Activated naive CD4-positive, alpha-beta T cell treated with anti-CD3 and anti-CD28 coated beads, Interleukin-2, amount 50 U/mL, for 16 hours (primary cell): ENCODE results near the gene SERPINE2.

Source experiments
- DNase-seq: peaks from one replicate; pipeline ENCODE4 v3.0.0-alpha.2; 2020

The SERPINE2 gene

GRCh38 chr2:224042191-224042696 lies 3.2 kb upstream of the SERPINE2 start:
- no peak for DNase-seq

DNA sequence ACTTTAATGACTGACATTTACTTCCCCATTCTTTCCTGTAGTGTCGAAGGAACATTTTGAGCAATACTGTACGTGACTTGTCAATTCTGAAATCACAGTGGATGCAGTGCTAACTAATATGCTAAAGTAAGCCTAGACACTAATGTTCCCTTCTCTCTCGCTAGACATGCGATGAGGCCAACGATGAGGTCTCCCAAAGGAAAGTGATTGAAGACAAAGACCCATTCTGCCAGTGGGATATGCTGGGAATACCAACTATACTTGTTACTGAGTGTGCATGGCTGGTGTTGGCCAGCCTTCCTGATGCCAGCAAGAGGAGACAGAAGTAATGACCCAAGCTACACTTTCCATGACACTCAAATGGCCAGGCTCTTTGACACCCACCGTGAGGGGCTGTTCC lies 2.5 kb upstream of the SERPINE2 start:
- DNase-seq = no peak

DNA sequence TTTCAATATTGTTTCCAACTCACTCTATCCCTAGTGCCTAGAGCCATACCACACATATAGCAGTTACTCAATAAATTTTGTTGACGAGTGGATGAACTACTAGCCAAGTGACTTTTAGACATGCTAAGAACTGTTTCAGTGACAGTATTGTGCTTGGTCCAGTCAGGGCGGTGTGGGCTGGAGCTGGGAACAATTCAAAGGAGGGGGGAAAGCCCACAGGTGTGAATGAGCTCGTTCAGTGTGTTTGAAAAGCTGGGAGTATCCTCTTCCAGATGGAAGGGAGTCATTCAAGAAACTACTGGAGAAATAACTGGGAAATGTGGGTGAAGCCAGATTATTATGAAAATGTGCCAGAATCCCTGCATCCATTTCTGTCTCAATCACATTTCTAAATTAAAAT lies 1.7 kb upstream of the SERPINE2 start:
- no peak for DNase-seq

GRCh38 chr2:224039770-224040440 lies 819 bp upstream of the SERPINE2 start:
- DNase-seq = no peak

DNA sequence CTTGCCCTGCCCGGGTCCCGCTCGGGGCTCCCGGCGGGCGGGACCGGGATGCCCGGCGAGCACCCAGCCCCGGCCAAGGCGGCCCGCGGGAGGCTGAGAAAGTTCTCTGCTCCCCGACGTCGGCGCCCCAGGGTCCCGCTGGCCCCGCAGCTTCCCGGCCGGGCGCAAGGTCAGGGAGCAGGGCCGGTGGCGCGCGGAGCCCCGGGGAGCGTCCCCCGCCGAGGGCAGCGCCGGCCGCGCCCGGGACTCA lies 331 bp downstream of the SERPINE2 start:
- no peak for DNase-seq

GRCh38 chr2:224038049-224038829 lies 847 bp downstream of the SERPINE2 start:
- DNase-seq = peak; percentile 65

DNA sequence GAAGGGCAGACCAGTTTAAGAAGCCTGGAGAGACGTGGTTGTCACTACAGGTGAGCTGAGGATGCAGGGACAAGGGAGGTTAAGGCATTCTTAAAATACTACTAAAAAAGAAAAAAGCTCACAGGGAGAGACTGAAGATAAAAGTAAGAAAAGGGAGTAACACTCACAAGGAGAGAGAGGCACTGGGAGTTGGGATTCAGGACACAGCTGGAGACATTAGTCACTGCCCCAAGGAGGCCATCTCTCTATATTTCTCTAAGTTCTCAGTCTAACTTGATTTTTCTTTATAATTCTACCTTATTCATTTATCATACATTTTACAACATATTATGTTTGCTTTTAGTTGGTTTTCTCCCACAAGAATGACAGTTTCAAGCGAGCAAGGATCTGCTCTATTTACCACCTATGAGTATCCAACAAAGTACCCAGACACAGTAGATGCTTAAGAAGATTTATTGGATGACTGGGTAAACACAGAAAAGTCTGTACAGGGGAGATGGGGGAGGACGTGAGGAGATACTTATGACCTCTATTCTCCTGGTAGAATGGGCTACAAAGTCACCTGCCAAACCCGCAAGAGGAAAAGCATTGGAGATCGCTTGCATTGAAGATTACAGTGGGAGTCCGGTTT lies 2.2 kb downstream of the SERPINE2 start:
- no peak for DNase-seq

DNA sequence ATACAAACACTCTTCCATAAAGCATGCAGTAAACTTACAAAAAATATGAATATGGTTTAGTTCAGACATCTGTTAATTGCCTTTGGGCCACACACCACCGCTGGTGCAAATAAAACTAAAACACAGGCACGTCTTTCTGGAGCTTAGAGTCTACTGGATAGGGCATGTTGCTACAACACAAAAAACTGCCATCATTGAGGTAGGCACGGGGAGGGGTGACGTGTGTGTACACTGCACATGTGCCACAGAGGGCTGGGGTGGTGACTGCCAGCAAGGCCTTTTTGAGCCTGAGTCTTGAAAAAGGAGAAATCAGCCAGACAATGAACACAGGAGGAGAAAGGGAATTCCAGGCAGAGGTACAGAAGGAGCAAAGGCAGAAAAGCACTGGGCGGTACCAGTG lies 5.1 kb downstream of the SERPINE2 start:
- no peak for DNase-seq

DNA sequence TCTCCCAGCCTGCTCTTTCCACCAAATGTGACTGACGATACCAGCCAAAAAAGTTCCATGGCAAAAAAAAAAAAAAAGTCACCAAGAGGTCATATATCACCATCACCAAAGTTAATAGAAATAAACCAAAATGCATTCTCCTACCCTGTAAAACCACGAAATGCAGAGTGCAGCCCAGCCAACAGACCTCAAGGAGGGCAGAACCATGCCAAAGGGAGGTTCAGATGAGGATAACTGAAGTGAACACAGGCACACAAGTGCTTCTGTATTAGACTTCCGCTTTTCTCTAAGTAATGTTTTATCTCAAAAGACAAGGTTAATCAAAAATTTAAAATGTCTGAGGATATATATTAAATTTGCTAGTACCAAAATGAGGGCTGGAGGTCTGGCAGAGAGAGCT lies 5.5 kb downstream of the SERPINE2 start:
- no peak for DNase-seq

DNA sequence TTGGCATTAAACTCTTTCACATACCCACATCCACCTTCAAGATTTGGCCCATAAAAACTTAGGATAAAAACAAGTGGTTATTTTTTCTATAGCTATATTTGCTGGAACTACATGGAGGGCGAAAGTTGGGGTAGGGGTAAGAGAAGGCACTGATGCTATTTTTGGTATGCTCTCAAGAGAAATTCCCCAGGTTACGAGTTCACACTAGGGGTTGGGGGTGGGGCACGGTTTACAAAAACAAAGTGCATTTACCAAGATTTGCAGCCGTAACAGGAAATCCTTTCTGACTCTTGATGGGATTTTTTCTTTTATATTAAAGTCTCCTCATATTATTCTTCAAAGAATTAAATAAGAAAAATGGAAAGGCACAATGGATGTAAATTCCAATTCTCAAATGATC lies 6.8 kb downstream of the SERPINE2 start:
- no peak for DNase-seq

DNA sequence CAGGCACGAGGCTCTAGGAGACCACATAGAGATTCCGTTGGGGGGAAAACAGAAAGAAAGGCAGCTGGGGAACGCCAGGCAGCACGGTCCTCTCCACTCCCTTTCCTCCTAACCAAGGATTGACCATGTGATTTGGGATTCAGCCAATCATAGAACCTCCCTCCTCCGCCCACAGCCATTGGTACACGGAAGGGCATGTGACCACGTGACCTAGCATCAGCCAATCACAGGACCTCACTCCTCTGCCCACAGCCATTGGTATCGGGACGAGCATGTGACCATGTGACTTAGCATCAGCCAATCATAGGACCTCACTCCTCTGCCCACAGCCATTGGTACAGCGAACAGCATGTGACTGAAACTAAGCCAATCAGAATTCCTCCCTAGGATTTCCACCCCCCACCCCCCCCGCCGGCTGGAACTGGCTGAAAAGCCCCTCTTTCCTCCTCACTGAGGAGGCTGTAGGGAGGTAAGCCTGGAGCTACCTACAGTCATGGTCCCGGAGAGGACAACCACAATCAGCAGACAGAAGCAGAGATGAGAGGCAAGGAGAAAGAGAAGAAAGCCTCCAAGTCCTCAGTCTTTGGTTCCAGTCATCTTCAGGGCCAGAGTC lies 7.6 kb downstream of the SERPINE2 start:
- no peak for DNase-seq

- no peak for DNase-seq
Observed at GRCh38 chr2:224030786-224031185, 8.3 kb downstream of the SERPINE2 start.

DNA sequence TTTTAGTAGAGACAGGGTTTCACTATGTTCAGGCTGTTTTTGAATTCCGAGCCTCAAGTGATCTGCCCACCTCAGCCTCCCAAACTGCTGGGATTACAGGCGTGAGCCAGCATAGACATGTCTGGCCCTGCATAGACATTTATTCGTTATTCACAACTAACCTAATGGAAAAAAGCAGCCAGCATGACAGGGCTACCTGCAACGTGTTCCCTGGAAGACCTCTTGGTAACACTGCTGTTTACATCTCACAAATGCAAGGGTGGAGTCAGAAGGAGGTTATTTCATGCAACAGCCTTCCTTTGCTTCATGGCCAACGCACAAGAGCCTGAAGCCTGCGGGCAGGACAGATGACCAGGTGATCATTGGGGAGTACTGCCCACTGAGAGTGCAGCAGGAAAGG lies 9.2 kb downstream of the SERPINE2 start:
- DNase-seq = no peak

DNA sequence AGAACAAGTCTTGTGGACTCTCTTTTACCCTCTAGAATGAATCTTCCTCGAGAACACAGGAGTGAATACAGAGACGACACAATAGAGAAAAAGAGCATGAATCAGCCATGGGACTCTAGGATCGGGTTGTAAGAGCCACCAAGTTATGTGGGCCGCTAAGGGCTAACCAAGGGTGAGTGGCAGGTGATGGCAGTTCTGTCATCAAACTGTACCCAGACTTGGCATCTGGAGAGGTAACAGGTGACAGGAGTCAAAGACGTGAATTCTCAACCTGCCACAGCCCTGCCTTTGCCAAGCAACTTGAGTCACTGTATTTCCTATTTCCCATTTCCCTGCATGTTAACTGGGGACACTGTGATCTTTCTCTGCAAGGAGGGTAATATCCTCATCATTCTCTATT lies 11.2 kb downstream of the SERPINE2 start:
- DNase-seq = no peak

DNA sequence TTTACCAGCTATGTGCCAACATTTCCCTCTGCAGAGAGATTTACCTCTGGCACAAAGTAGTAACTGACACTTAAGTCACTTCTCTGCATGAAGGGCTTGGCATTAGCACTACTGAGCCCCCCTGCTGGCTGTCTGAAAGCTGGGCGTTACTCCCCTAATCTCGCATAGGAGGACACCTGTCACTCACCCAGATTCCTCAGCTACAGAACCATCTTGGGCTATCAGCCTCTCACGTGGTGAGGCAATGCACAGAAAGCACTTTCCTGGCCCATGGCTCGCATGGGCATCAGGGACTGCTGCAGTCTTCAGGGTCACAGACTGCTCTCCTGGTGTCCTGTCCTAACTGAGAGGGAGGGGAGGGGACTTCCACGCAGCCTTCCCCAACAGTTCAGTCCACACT lies 12.0 kb downstream of the SERPINE2 start:
- no peak for DNase-seq

- peak; percentile 66 for DNase-seq
Observed at GRCh38 chr2:224025874-224026273, 13.2 kb downstream of the SERPINE2 start.

DNA sequence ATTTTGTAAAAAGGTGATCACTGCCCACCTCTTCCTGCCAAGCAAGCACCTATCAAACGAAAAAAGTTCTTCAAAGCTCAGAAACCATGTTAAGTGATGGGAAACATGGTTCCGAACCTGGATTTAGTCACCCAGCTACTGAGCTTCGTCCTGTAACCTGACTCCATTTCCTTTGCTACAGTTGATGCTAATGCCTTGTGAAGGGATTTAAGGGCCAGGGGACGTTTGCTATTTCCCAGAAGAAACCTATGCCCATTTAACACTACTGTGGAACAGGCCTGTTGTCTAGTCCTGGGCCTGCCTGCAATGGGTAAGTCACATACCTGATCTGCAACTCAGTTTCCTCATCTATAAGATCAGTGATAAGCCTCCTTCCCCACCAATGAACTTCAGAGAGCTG lies 14.8 kb downstream of the SERPINE2 start:
- no peak for DNase-seq

- no peak for DNase-seq
Observed at GRCh38 chr2:224023188-224023587, 15.9 kb downstream of the SERPINE2 start.

- no peak for DNase-seq
Observed at GRCh38 chr2:224022486-224022885, 16.6 kb downstream of the SERPINE2 start.

DNA sequence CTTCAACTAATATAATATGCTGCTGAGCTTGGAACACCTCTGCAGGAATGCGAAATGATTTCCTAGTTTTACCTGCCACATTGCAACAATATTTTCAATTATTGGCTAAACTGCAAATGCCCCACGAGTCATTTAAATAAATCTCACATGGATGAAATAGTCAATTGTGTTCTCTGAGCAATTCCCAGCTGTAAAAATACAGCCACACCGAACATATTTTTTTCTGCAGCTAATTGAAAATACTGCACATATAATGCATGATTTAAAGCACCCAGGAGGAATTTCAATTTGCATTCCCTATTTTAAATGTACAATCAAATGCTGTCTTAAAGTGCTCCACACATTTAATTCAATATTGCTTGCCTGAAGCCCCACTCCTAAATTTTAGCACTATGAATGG lies 18.6 kb downstream of the SERPINE2 start:
- no peak for DNase-seq

- no peak for DNase-seq
Observed at GRCh38 chr2:224017957-224018356, 21.1 kb downstream of the SERPINE2 start.

GRCh38 chr2:224016963-224017362 lies 22.1 kb downstream of the SERPINE2 start:
- DNase-seq = no peak

DNA sequence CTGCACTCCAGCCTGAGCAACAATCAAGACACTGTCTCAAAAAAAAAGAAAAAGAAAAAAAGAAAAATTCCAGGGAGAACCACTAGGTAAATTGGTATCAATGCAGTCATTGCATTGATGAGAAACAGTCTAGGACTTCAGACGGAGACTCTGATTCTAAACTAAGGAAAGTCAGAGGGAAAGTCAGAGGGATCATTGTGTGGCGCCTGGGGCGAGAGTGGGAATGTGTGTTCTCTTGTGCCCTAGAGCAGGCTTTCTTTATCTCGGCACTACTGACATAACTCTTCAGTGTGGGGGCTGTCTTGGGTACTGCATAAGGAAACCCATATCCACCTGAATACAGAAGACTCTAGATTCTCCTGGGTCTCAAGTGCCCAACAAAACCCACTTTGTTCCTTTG lies 24.8 kb downstream of the SERPINE2 start:
- DNase-seq = no peak

DNA sequence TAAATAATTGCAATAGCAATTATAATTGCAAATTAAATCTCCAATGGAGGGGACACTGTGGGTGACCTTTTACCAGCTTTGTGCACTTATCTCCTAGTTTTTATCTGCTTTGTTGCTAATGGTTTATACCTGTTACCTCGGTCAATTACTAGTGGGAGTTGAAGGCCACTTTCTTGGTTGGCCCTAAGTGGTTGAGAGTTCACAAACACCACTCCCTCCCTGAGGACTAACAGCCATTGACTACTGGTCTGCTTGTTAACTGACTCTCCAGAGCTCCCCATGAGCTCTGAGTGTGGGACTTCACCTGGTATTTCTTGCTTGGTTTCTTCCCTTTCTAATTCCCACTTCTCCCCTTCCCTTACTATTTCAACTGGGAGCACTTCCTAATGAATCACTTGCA lies 27.2 kb downstream of the SERPINE2 start:
- no peak for DNase-seq
